Right hindlimb (tissue), 1 donor: ENCODE results near the gene B4GALNT3.
A peak's percentile ranks its signal among the peaks of the same experiment; 100 is the strongest.

ENCODE experiments used
- DNase-seq: peaks from one replicate; pipeline ENCODE4 v3.0.0-alpha.2; 2018

The B4GALNT3 gene

DNA sequence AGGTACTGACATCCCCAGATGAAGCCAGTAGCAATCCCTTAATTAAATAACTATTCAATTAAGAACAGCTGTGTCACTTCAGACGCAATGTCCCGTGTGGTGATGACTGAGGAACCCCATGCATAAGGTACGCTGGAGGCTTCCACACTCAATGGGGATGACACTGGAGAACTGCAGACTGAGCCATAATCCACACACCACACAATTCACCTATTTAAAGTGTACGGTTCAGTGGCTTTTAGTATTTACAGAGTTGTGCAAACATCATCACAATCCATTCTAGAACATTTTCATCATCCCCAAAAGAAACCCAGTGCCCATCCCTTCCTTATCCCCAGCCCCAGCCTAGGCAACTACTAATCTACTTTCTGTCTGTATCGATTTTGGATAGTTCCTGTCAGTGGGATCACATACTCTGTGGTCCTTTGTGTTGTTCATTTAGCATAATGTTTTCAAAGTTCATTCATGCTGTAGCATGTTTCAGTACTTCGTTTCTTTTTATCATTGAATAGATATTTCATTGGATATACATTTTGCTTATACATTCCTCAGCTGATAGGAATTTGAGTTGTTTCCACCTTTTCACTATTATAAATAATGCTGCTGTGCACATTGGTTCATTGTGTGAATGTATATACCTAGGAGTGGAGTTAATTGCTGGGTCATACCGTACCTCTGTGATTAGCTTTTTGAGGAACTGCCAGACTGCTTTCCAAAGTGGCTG lies 142.4 kb downstream of the B4GALNT3 start:
- DNase-seq: no peak

DNA sequence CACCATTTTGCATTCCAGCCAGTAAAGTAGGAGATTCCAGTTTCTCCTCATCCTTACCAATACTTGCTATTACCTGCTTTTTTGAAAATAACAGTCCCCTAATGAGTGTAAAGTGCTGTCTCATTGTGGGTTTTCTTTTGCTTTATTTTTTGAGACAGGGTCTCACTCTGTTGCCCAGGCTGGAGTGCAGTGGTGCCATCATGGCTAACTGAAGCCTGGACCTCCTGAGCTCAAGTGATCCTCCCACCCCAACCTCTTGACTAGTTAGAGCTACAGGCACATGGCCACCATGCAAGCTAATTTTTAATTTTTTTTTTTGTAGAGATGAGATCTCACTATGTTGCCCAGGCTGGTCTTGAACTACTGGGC lies 142.9 kb downstream of the B4GALNT3 start:
- no peak for DNase-seq

- DNase-seq: no peak
Measured at GRCh38 chr12:604956-605355, 145.2 kb downstream of the B4GALNT3 start.

- DNase-seq: peak; percentile 71
Measured at GRCh38 chr12:607541-608001, 147.8 kb downstream of the B4GALNT3 start.

DNA sequence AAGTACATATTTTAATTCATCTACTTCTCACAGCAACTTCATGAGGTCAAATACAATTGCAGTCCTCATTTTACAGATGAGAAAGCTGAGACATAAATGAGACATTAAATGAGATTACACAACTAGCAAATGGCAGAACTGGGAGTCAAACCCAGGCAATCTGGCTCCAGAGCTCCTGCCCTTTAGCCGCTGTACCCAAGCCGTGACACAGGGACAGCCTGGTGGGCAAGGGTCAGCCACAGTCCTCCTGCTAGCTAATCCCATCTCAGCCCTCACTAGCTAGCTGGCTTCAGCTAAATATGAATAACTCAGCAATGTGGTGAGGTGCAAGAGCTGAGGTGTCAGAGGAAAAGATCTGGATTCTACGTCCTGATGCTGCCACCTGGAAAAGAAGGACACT lies 148.7 kb downstream of the B4GALNT3 start:
- DNase-seq: no peak

DNA sequence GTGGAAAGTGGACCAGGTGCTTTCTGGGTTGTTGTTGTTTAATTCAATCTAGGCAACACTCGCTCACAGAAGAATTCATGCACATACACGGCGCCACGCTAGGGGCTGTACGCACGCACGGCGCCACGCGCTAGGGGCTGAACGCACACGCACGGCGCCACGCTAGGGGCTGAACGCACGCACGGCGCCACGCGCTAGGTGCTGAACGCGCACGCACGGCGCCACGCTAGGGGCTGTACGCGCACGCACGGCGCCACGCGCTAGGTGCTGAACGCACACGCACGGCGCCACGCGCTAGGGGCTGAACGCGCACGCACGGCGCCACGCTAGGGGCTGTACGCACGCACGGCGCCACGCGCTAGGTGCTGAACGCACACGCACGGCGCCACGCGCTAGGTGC lies 149.2 kb downstream of the B4GALNT3 start:
- DNase-seq: no peak

- DNase-seq: no peak
Measured at GRCh38 chr12:611721-612120, 152.0 kb downstream of the B4GALNT3 start.

GRCh38 chr12:612293-612692 lies 152.6 kb downstream of the B4GALNT3 start:
- DNase-seq: no peak

- DNase-seq: no peak
Measured at GRCh38 chr12:612886-613285, 153.1 kb downstream of the B4GALNT3 start.
